Epithelial cell of prostate (primary cell): ENCODE results near the gene RAB27B.
A peak's percentile ranks its signal among the peaks of the same experiment; 100 is the strongest.

ENCODE experiments used
- DNase-seq: peaks from one replicate; pipeline ENCODE4 v3.0.0-alpha.2; 2011; ENCODE audit warnings: low read depth, low spot score
- H3K27ac ChIP-seq: fragments of 450-650 bp; 2 replicates; pipeline ENCODE4 v1.5.1; 2017; ENCODE audit warnings: mild to moderate bottlenecking

RAB27B gene

GRCh38 chr18:54904581-54904980 lies 76.3 kb downstream of the RAB27B start:
- no peak for DNase-seq
- no peak overlapping the region for H3K27ac ChIP-seq

- H3K27ac ChIP-seq, result no peak overlapping the region
- no peak for DNase-seq
Measured at GRCh38 chr18:54905629-54906028, 77.4 kb downstream of the RAB27B start.

GRCh38 chr18:54906331-54907185 lies 78.3 kb downstream of the RAB27B start:
- DNase-seq, result no peak
- H3K27ac ChIP-seq, result no peak overlapping the region

- H3K27ac ChIP-seq, result no peak overlapping the region
- DNase-seq, result no peak
Measured at GRCh38 chr18:54909538-54909937, 81.3 kb downstream of the RAB27B start.

- H3K27ac ChIP-seq, result no peak overlapping the region
- DNase-seq, result no peak
Measured at GRCh38 chr18:54910161-54910919, 82.1 kb downstream of the RAB27B start.

GRCh38 chr18:54911551-54911950 lies 83.3 kb downstream of the RAB27B start:
- H3K27ac ChIP-seq, result no peak overlapping the region
- no peak for DNase-seq

- no peak overlapping the region for H3K27ac ChIP-seq
- no peak for DNase-seq
Measured at GRCh38 chr18:54914816-54915215, 86.5 kb downstream of the RAB27B start.

GRCh38 chr18:54916507-54916906 lies 88.2 kb downstream of the RAB27B start:
- no peak for DNase-seq
- no peak overlapping the region for H3K27ac ChIP-seq

- H3K27ac ChIP-seq, result no peak overlapping the region
- no peak for DNase-seq
Measured at GRCh38 chr18:54918060-54918459, 89.8 kb downstream of the RAB27B start.

GRCh38 chr18:54919412-54919811 lies 91.1 kb downstream of the RAB27B start:
- no peak overlapping the region for H3K27ac ChIP-seq
- DNase-seq, result no peak

- DNase-seq, result no peak
- no peak overlapping the region for H3K27ac ChIP-seq
Measured at GRCh38 chr18:54923339-54923956, 95.2 kb downstream of the RAB27B start.

GRCh38 chr18:54924948-54925347 lies 96.7 kb downstream of the RAB27B start:
- no peak for DNase-seq
- H3K27ac ChIP-seq, result no peak overlapping the region

- H3K27ac ChIP-seq, result peak overlapping the region; percentile 55
- peak; percentile 40 for DNase-seq
Measured at GRCh38 chr18:54926593-54927325, 98.5 kb downstream of the RAB27B start.

GRCh38 chr18:54928236-54928635 lies 100.0 kb downstream of the RAB27B start:
- no peak overlapping the region for H3K27ac ChIP-seq
- no peak for DNase-seq

GRCh38 chr18:54931152-54931551 lies 102.9 kb downstream of the RAB27B start:
- no peak overlapping the region for H3K27ac ChIP-seq
- DNase-seq, result no peak

GRCh38 chr18:54932472-54932871 lies 104.2 kb downstream of the RAB27B start:
- no peak overlapping the region for H3K27ac ChIP-seq
- no peak for DNase-seq

GRCh38 chr18:54938506-54938905 lies 110.2 kb downstream of the RAB27B start:
- DNase-seq, result no peak
- H3K27ac ChIP-seq, result no peak overlapping the region

- DNase-seq, result no peak
- no peak overlapping the region for H3K27ac ChIP-seq
Measured at GRCh38 chr18:54939361-54939917, 111.2 kb downstream of the RAB27B start.

- H3K27ac ChIP-seq, result no peak overlapping the region
Measured at GRCh38 chr18:54942144-54942543, 113.9 kb downstream of the RAB27B start.

GRCh38 chr18:54942569-54942968 lies 114.3 kb downstream of the RAB27B start:
- DNase-seq, result no peak
- H3K27ac ChIP-seq, result no peak overlapping the region

More at GRCh38 chr18:54942144-54942543, 113.9 kb downstream of the RAB27B start:
- no peak for DNase-seq
